SK-N-SH (cell line): Measurements from ENCODE around the gene PDE2A. TPM values are rescaled to one million over a fixed set of nuclear protein-coding genes. Genes with fewer than 3 reads are reported as not detected.

Source experiments
- CTCF ChIA-PET: fragments of 300-600, 350-600 bp; formaldehyde crosslinking; extraction: SDS; loops from one replicate; lab custom pipeline; 2021; lab: Yijun Ruan, JAX
- POLR2A ChIA-PET: fragments of 350-600 bp; sonication (Branson Sonifier 250); formaldehyde crosslinking; extraction: SDS; loops from one replicate; lab custom pipeline; 2020; ENCODE audit warnings: antibody characterized with exemption, inconsistent platforms; lab: Yijun Ruan, JAX
- DNase-seq: peaks from one replicate; pipeline ENCODE4 v3.0.0; 2012
- H2AFZ ChIP-seq: fragments of 200-600 bp; sonication (generic); 2 replicates; pipeline ENCODE4 v1.8.1; 2016; ENCODE audit warnings: antibody characterized with exemption, mild to moderate bottlenecking, low read depth
- H3F3A ChIP-seq: fragments of 200-600 bp; sonication (generic); replicated peaks from 2 replicates; pipeline ENCODE3; 2016; ENCODE audit warnings: antibody characterized with exemption, mild to moderate bottlenecking; ENCODE audit not compliant: insufficient read depth
- H3K27ac ChIP-seq, 2 experiments: fragments of 200-500 bp in 1 of 2; fragments of 200-600 bp in 1 of 2; sonication (Bioruptor generic) in 1 of 2; sonication (generic), shearing (Covaris generic) in 1 of 2; 2 replicates each; pipeline versions ENCODE4 v1.5.1 to v1.6.1; 2014 to 2016; ENCODE audit warnings: low read depth in 2 of 2, inconsistent platforms in 1 of 2, low read length in 1 of 2, mild to moderate bottlenecking in 1 of 2, mixed read lengths in 1 of 2
- H3K27me3 ChIP-seq: fragments of 200-600 bp; sonication (generic), shearing (Covaris generic); 2 replicates; pipeline ENCODE4 v1.6.1; 2016; ENCODE audit warnings: mixed run types; ENCODE audit not compliant: insufficient read depth
- H3K36me3 ChIP-seq, 2 experiments: fragments of 200-500 bp in 1 of 2; fragments of 200-600 bp in 1 of 2; sonication (Bioruptor generic) in 1 of 2; sonication (generic) in 1 of 2; replicated peaks in 1 of 2; 2 replicates each; pipeline versions ENCODE3 to v1.5.1; 2014 to 2016; ENCODE audit warnings: low read length in 1 of 2, mild to moderate bottlenecking in 1 of 2; ENCODE audit not compliant: insufficient read depth in 2 of 2, control insufficient read depth in 1 of 2
- H3K4me1 ChIP-seq, 2 experiments: fragments of 200-500 bp in 1 of 2; fragments of 200-600 bp in 1 of 2; sonication (Bioruptor generic) in 1 of 2; sonication (generic), shearing (Covaris generic) in 1 of 2; 2 replicates each; pipeline versions ENCODE4 v1.5.1 to v1.6.1; 2014 to 2016; ENCODE audit warnings: low read depth in 1 of 2, low read length in 1 of 2, mixed run types in 1 of 2; ENCODE audit not compliant: insufficient read depth in 2 of 2, control insufficient read depth in 1 of 2
- H3K4me2 ChIP-seq: fragments of 200-600 bp; sonication (generic), shearing (Covaris generic); 2 replicates; pipeline ENCODE4 v1.6.1; 2017; ENCODE audit warnings: mixed run types
- H3K4me3 ChIP-seq, 2 experiments: fragments of 200-500 bp in 1 of 2; fragments of 200-600 bp in 1 of 2; sonication (Bioruptor generic) in 1 of 2; sonication (generic), shearing (Covaris generic) in 1 of 2; 2 replicates each; pipeline versions ENCODE4 v1.5.1 to v1.8.1; 2014 to 2016; ENCODE audit warnings: low read depth in 2 of 2, inconsistent platforms in 1 of 2, low read length in 1 of 2, mild to moderate bottlenecking in 1 of 2, mixed read lengths in 1 of 2, moderate library complexity in 1 of 2
- H3K79me2 ChIP-seq: fragments of 200-600 bp; sonication (generic); 2 replicates; pipeline ENCODE4 v1.8.1; 2017; ENCODE audit warnings: mild to moderate bottlenecking; ENCODE audit not compliant: insufficient read depth
- H3K9ac ChIP-seq: fragments of 200-600 bp; sonication (generic); 2 replicates; pipeline ENCODE4 v1.6.1; 2017; ENCODE audit warnings: mixed run types
- H3K9me2 ChIP-seq: fragments of 200-600 bp; sonication (generic); 2 replicates; pipeline ENCODE4 v1.6.1; 2017; ENCODE audit warnings: mixed run types
- H3K9me3 ChIP-seq: fragments of 200-600 bp; sonication (generic); 2 replicates; pipeline ENCODE4 v1.6.1; 2017; ENCODE audit warnings: mixed run types, mild to moderate bottlenecking, moderate library complexity
- H4K20me1 ChIP-seq: fragments of 200-600 bp; sonication (generic); 2 replicates; pipeline ENCODE4 v1.6.1; 2017; ENCODE audit warnings: mild to moderate bottlenecking, mixed run types; ENCODE audit not compliant: insufficient read depth
- CHD2 ChIP-seq: fragments of 150-350 bp; IDR thresholded peaks from 2 replicates; pipeline ENCODE4 v1.6.1; 2018; ENCODE audit warnings: low read length; ENCODE audit not compliant: partially characterized antibody
- ELF1 ChIP-seq: IDR thresholded peaks from 2 replicates; pipeline ENCODE4 v1.4.0; 2012
- EP300 ChIP-seq, 2 experiments: IDR thresholded peaks; 2 replicates each; pipeline versions ENCODE4 v1.4.0 to v1.6.1; 2012; ENCODE audit warnings: borderline replicate concordance in 1 of 2, low read depth in 1 of 2, low read length in 1 of 2
- EZH2phosphoT487 ChIP-seq: fragments of 200-600 bp; sonication (generic); IDR thresholded peaks from 2 replicates; pipeline ENCODE4 v1.6.1; 2017; ENCODE audit warnings: low read depth, mixed run types, mild to moderate bottlenecking, antibody characterized with exemption, moderate library complexity, borderline replicate concordance
- FOXM1 ChIP-seq: IDR thresholded peaks from 2 replicates; pipeline ENCODE4 v1.4.0; 2012; ENCODE audit warnings: low read depth, mild to moderate bottlenecking
- GABPA ChIP-seq: IDR thresholded peaks from 2 replicates; pipeline ENCODE4 v1.4.0; 2012; ENCODE audit warnings: low read depth, mild to moderate bottlenecking
- JUND ChIP-seq: IDR thresholded peaks from 2 replicates; pipeline ENCODE4 v1.4.0; 2012
- NRF1 ChIP-seq: IDR thresholded peaks from 2 replicates; pipeline ENCODE4 v1.6.1; 2012; ENCODE audit warnings: low read depth, mild to moderate bottlenecking, low read length
- RCOR1 ChIP-seq: fragments of 150-350 bp; IDR thresholded peaks from 2 replicates; pipeline ENCODE4 v1.6.1; 2017; ENCODE audit warnings: antibody characterized with exemption, low read length
- RFX5 ChIP-seq: IDR thresholded peaks from 2 replicates; pipeline ENCODE4 v1.6.1; 2012; ENCODE audit warnings: mild to moderate bottlenecking, improper control_type of control experiment, low read length
- SIN3A ChIP-seq: IDR thresholded peaks from 2 replicates; pipeline ENCODE4 v1.6.1; 2012; ENCODE audit warnings: low read depth, mild to moderate bottlenecking, low read length, moderate library complexity, borderline replicate concordance
- SMC3 ChIP-seq: IDR thresholded peaks from 2 replicates; pipeline ENCODE4 v1.6.1; 2012; ENCODE audit warnings: low read depth, low read length, improper control_type of control experiment
- TAF1 ChIP-seq: IDR thresholded peaks from 2 replicates; pipeline ENCODE4 v1.6.1; 2012; ENCODE audit warnings: low read depth, mild to moderate bottlenecking, low read length, moderate library complexity, borderline replicate concordance
- WGBS: methylation state at CpG from one replicate; pipeline ENCODE4 v1.1.6; 2017; ENCODE audit warnings: low lambda C conversion rate; 5-methylcytosine and 5-hydroxymethylcytosine counted together
- polyA plus RNA-seq, 3 experiments: library from polyadenylated mRNA; depleted of rRNA; stranded (reverse); fragments of >200 nt; gene quantifications; 2 replicates each; pipeline ENCODE4 v1.2.3, GENCODE V29; 2012
- TF ChIP-seq, protein P1 (sequence below): IDR thresholded peaks from 2 replicates; pipeline ENCODE4 v1.4.0; 2012; ENCODE audit warnings: low read depth, borderline replicate concordance
- TF ChIP-seq, protein P2 (sequence below): IDR thresholded peaks from 2 replicates; pipeline ENCODE4 v1.4.0; 2012; ENCODE audit warnings: low read depth, borderline replicate concordance
- TF ChIP-seq, protein P3 (sequence below): fragments of 150-350 bp; IDR thresholded peaks from 2 replicates; pipeline ENCODE4 v1.6.1; 2017; ENCODE audit warnings: antibody characterized with exemption, low read length, low read depth, borderline replicate concordance
- TF ChIP-seq, protein P4 (sequence below): IDR thresholded peaks from 2 replicates; pipeline ENCODE4 v1.6.1; 2012; ENCODE audit warnings: mild to moderate bottlenecking, low read depth, low read length, moderate library complexity
- TF ChIP-seq, protein P5 (sequence below): fragments of 150-350 bp; IDR thresholded peaks from 2 replicates; pipeline ENCODE4 v1.6.1; 2016; ENCODE audit warnings: mild to moderate bottlenecking, low read depth, low read length
- TF ChIP-seq, protein P6 (sequence below): IDR thresholded peaks from 2 replicates; pipeline ENCODE4; 2012

PDE2A gene
- polyA plus RNA-seq, 1 of the 3 experiments (the other 2 are of a cell fraction), result 0.43 TPM

DNA sequence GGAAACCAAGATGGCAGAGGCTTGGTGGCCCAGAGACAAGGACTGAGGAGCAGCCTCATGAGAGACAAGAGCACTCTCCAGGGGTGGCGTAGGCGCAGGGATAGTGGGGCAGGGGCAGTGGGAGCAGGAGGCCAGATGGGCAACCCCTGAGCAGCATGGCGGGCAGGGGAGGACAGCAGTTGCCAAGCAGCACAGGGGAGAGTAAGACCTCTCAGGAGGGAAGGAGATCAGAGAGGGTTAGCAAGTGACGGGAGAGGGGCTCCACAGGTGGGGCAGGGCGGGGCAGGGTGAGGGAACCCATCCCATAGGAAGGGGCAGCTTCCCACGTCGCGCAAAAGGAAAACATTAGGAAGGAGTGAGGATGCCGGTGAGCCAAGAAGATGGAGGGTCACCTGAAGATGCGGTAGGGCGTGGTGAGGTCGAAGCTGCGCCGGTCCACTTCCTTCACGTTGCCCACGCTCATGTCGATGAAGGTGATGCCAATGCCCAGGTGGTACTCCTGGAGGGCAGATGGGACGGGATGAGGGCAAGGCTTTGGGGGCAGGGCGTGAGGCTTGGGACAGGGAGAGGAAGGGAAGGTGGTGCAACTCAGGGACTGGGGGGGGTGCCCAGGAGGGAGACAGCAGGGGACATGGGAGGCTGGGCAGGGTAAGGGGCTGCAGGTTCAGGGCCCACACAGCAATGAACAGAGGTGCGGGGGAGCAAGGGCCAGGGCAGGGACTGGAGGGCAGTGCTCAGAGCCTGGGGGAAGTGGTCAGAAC lies 35.4 kb upstream of the PDE2A start:
- Histone ChIP-seq H3K36me3 (peaks cover 7 to 39% of the 10 kb centered on the region in 2 experiments), H3K4me3 (no peak overlapping the region), H3K79me2 (peaks cover 5% of the 10 kb centered on the region; the same call in 1 of the 2 replicates), H3K9ac (no peak overlapping the region), H3K4me2 (no peak overlapping the region), H3K4me1 (peaks cover 0 to 19% of the 10 kb centered on the region in 2 experiments; a peak in 1 of 4 replicates), H3K27ac (no peak overlapping the region), H2AFZ (no peak overlapping the region), H3K9me3 (no peaks in the 10 kb centered on the region), H3F3A (no peaks in the 10 kb centered on the region), H3K9me2 (no peaks in the 10 kb centered on the region), H4K20me1 (peaks cover 7% of the 10 kb centered on the region; the same call in 1 of the 2 replicates), H3K27me3 (no peaks in the 10 kb centered on the region)
- ChIA-PET CTCF (interaction anchor here (1.5 to 2.5 kb wide), 2 partner anchors 16 to 27 kb away, joined by 6 to 8 read pairs; no protein-coding TSS in a partner anchor), POLR2A (no interaction called here)
- 95% methylated on average over 20 of the region's 20 CpGs for WGBS
- DNase-seq, result no peak
- TF ChIP-seq RCOR1 (no peak), EZH2phosphoT487 (no peak), SMC3 (no peak), NRF1 (no peak), CHD2 (no peak), TAF1 (no peak), FOXM1 (no peak), SIN3A (no peak), GABPA (no peak), JUND (no peak), ELF1 (no peak), RFX5 (no peak), EP300 (IDR thresholded peaks at IDR 0.05; ENCODE audit: borderline replicate concordance in 1 of 2, low read depth in 1 of 2, low read length in 1 of 2) (no peak)
- TF ChIP-seq, protein P1, sequence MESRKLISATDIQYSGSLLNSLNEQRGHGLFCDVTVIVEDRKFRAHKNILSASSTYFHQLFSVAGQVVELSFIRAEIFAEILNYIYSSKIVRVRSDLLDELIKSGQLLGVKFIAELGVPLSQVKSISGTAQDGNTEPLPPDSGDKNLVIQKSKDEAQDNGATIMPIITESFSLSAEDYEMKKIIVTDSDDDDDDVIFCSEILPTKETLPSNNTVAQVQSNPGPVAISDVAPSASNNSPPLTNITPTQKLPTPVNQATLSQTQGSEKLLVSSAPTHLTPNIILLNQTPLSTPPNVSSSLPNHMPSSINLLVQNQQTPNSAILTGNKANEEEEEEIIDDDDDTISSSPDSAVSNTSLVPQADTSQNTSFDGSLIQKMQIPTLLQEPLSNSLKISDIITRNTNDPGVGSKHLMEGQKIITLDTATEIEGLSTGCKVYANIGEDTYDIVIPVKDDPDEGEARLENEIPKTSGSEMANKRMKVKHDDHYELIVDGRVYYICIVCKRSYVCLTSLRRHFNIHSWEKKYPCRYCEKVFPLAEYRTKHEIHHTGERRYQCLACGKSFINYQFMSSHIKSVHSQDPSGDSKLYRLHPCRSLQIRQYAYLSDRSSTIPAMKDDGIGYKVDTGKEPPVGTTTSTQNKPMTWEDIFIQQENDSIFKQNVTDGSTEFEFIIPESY, result no peak
- TF ChIP-seq, protein P2, sequence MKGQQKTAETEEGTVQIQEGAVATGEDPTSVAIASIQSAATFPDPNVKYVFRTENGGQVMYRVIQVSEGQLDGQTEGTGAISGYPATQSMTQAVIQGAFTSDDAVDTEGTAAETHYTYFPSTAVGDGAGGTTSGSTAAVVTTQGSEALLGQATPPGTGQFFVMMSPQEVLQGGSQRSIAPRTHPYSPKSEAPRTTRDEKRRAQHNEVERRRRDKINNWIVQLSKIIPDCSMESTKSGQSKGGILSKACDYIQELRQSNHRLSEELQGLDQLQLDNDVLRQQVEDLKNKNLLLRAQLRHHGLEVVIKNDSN, result no peak
- TF ChIP-seq, protein P3, sequence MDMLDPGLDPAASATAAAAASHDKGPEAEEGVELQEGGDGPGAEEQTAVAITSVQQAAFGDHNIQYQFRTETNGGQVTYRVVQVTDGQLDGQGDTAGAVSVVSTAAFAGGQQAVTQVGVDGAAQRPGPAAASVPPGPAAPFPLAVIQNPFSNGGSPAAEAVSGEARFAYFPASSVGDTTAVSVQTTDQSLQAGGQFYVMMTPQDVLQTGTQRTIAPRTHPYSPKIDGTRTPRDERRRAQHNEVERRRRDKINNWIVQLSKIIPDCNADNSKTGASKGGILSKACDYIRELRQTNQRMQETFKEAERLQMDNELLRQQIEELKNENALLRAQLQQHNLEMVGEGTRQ, result no peak
- TF ChIP-seq, protein P4, sequence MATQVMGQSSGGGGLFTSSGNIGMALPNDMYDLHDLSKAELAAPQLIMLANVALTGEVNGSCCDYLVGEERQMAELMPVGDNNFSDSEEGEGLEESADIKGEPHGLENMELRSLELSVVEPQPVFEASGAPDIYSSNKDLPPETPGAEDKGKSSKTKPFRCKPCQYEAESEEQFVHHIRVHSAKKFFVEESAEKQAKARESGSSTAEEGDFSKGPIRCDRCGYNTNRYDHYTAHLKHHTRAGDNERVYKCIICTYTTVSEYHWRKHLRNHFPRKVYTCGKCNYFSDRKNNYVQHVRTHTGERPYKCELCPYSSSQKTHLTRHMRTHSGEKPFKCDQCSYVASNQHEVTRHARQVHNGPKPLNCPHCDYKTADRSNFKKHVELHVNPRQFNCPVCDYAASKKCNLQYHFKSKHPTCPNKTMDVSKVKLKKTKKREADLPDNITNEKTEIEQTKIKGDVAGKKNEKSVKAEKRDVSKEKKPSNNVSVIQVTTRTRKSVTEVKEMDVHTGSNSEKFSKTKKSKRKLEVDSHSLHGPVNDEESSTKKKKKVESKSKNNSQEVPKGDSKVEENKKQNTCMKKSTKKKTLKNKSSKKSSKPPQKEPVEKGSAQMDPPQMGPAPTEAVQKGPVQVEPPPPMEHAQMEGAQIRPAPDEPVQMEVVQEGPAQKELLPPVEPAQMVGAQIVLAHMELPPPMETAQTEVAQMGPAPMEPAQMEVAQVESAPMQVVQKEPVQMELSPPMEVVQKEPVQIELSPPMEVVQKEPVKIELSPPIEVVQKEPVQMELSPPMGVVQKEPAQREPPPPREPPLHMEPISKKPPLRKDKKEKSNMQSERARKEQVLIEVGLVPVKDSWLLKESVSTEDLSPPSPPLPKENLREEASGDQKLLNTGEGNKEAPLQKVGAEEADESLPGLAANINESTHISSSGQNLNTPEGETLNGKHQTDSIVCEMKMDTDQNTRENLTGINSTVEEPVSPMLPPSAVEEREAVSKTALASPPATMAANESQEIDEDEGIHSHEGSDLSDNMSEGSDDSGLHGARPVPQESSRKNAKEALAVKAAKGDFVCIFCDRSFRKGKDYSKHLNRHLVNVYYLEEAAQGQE, result no peak
- TF ChIP-seq, protein P5, sequence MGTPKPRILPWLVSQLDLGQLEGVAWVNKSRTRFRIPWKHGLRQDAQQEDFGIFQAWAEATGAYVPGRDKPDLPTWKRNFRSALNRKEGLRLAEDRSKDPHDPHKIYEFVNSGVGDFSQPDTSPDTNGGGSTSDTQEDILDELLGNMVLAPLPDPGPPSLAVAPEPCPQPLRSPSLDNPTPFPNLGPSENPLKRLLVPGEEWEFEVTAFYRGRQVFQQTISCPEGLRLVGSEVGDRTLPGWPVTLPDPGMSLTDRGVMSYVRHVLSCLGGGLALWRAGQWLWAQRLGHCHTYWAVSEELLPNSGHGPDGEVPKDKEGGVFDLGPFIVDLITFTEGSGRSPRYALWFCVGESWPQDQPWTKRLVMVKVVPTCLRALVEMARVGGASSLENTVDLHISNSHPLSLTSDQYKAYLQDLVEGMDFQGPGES, result no peak
- TF ChIP-seq, protein P6, sequence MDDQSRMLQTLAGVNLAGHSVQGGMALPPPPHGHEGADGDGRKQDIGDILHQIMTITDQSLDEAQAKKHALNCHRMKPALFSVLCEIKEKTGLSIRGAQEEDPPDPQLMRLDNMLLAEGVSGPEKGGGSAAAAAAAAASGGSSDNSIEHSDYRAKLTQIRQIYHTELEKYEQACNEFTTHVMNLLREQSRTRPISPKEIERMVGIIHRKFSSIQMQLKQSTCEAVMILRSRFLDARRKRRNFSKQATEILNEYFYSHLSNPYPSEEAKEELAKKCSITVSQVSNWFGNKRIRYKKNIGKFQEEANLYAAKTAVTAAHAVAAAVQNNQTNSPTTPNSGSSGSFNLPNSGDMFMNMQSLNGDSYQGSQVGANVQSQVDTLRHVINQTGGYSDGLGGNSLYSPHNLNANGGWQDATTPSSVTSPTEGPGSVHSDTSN, result no peak
